CD14-positive monocyte (primary cell): ENCODE data around the gene ZP1. TPM values are rescaled to one million over a fixed set of nuclear protein-coding genes. Genes with fewer than 3 reads are reported as not detected.

ENCODE experiments used
- DNase-seq, 3 donors: peaks; one replicate each; pipeline ENCODE4 v3.0.0-alpha.2; 2011 to 2022
- H2AFZ ChIP-seq: 2 replicates; pipeline ENCODE4 v1.6.0; 2012; ENCODE audit warnings: mild to moderate bottlenecking, low read depth, low read length, inconsistent platforms; ENCODE audit not compliant: insufficient read depth, poor library complexity, severe bottlenecking
- H3K27ac ChIP-seq, 2 donors: 1 replicate in 1 of 2; 2 replicates in 1 of 2; pipeline ENCODE4 v1.5.1; 2012 to 2013; ENCODE audit warnings: low read length in 2 of 2, control low read depth in 1 of 2, inconsistent platforms in 1 of 2, low read depth in 1 of 2, mild to moderate bottlenecking in 1 of 2
- H3K27me3 ChIP-seq, 2 donors: one replicate each; pipeline versions ENCODE4 v1.6.0 to v1.6.1; 2011 to 2013; ENCODE audit warnings: low read length in 2 of 2; ENCODE audit not compliant: control insufficient read depth in 2 of 2, insufficient read depth in 2 of 2
- H3K36me3 ChIP-seq, 2 donors: replicated peaks in 1 of 2; 1 replicate in 1 of 2; 2 replicates in 1 of 2; pipeline versions ENCODE4 v1.5.1 to v1.6.1; 2012 to 2013; ENCODE audit warnings: low read length in 2 of 2, control low read depth in 1 of 2, inconsistent platforms in 1 of 2, mild to moderate bottlenecking in 1 of 2; ENCODE audit not compliant: insufficient read depth in 2 of 2, control insufficient read depth in 1 of 2
- H3K4me1 ChIP-seq, 2 donors: 1 replicate in 1 of 2; 2 replicates in 1 of 2; pipeline versions ENCODE4 v1.5.1 to v1.6.1; 2012 to 2013; ENCODE audit warnings: low read length in 2 of 2, control low read depth in 1 of 2, inconsistent platforms in 1 of 2, mild to moderate bottlenecking in 1 of 2, moderate library complexity in 1 of 2; ENCODE audit not compliant: insufficient read depth in 2 of 2, control insufficient read depth in 1 of 2
- H3K4me2 ChIP-seq: replicated peaks from 2 replicates; pipeline ENCODE3; 2012; ENCODE audit warnings: low read length, moderate library complexity, mild to moderate bottlenecking; ENCODE audit not compliant: poor library complexity, severe bottlenecking; ENCODE audit errors: extremely low read depth
- H3K4me3 ChIP-seq, 3 experiments: fragments of 200-600 bp in 1 of 3; sonication (generic) in 1 of 3; replicated peaks in 1 of 3; 1 replicate in 2 of 3; 2 replicates in 1 of 3; pipeline ENCODE4 v1.5.1; 2011 to 2013; ENCODE audit warnings: low read length in 3 of 3, mild to moderate bottlenecking in 3 of 3, control low read depth in 2 of 3, low read depth in 2 of 3, inconsistent platforms in 1 of 3, moderate library complexity in 1 of 3
- H3K79me2 ChIP-seq: 2 replicates; pipeline ENCODE4 v1.6.0; 2012; ENCODE audit warnings: mild to moderate bottlenecking, control low read depth, inconsistent platforms, low read length, moderate library complexity; ENCODE audit not compliant: insufficient read depth
- H3K9ac ChIP-seq: 2 replicates; pipeline ENCODE4 v1.6.0; 2017; ENCODE audit warnings: low read length, mild to moderate bottlenecking; ENCODE audit not compliant: insufficient read depth, poor library complexity, severe bottlenecking
- H3K9me3 ChIP-seq, 2 donors: replicated peaks in 1 of 2; 1 replicate in 1 of 2; 2 replicates in 1 of 2; pipeline versions ENCODE4 v1.5.1 to v1.6.1; 2012 to 2013; ENCODE audit warnings: low read length in 2 of 2, control low read depth in 1 of 2; ENCODE audit not compliant: control insufficient read depth in 1 of 2, insufficient read depth in 1 of 2
- H4K20me1 ChIP-seq: 2 replicates; pipeline ENCODE4 v1.6.0; 2012; ENCODE audit warnings: mild to moderate bottlenecking, low read length, control low read depth, moderate library complexity; ENCODE audit not compliant: insufficient read depth
- H3K27ac Mint-ChIP-seq, 7 donors: one replicate each; pipeline ENCODE4 v1.8.0; 2020; ENCODE audit warnings: mild to moderate bottlenecking in 7 of 7, mixed read lengths in 7 of 7, moderate library complexity in 6 of 7, inconsistent platforms in 2 of 7
- H3K27me3 Mint-ChIP-seq, 3 donors: one replicate each; pipeline ENCODE4 v1.8.0; 2021 to 2022; ENCODE audit warnings: low read depth in 3 of 3, mild to moderate bottlenecking in 3 of 3, mixed read lengths in 3 of 3, moderate library complexity in 3 of 3, inconsistent platforms in 1 of 3
- H3K36me3 Mint-ChIP-seq, 2 donors: one replicate each; pipeline ENCODE4 v1.8.0; 2020; ENCODE audit warnings: mixed read lengths in 2 of 2, inconsistent platforms in 1 of 2, mild to moderate bottlenecking in 1 of 2
- H3K4me1 Mint-ChIP-seq: one replicate; pipeline ENCODE4 v1.8.0; 2020; ENCODE audit warnings: mild to moderate bottlenecking, mixed read lengths
- H3K4me3 Mint-ChIP-seq, 2 donors: one replicate each; pipeline ENCODE4 v1.8.0; 2020; ENCODE audit warnings: mild to moderate bottlenecking in 2 of 2, mixed read lengths in 2 of 2, moderate library complexity in 1 of 2
- H3K9me3 Mint-ChIP-seq, 7 donors: one replicate each; pipeline ENCODE4 v1.8.0; 2020 to 2022; ENCODE audit warnings: mixed read lengths in 7 of 7, mild to moderate bottlenecking in 6 of 7, moderate library complexity in 6 of 7, inconsistent platforms in 2 of 7
- CTCF ChIP-seq: fragments of 200-600 bp; IDR thresholded peaks from one replicate; pipeline ENCODE4 v1.8.0; 2022; ENCODE audit warnings: antibody characterized with exemption, mild to moderate bottlenecking
- WGBS: methylation state at CpG from one replicate; pipeline ENCODE4 v1.1.5; 2013; ENCODE audit warnings: missing lambda C conversion rate; ENCODE audit not compliant: insufficient coverage; 5-methylcytosine and 5-hydroxymethylcytosine counted together
- intact Hi-C, 2 donors: fragments of 100-400 bp; cut with micrococcal nuclease; formaldehyde crosslinking; loops; one replicate each; pipeline versions ENCODE4 v1.15.0 to v1.15.1; 2023
- polyA plus RNA-seq, 3 donors: library from polyadenylated mRNA; depleted of rRNA in 1 of 3; unstranded in 2 of 3; stranded (reverse) in 1 of 3; fragments of 300-500 nt in 2 of 3; fragments of >200 nt in 1 of 3; fragmentation: Illumina TruSeq in 2 of 3; gene quantifications; 1 replicate in 2 of 3; 2 replicates in 1 of 3; pipeline ENCODE4 v1.2.3, GENCODE V29; 2012 to 2021

The ZP1 gene
- polyA plus RNA-seq, 3 donors = 0.09 to 0.40 TPM; not detected in 1

GRCh38 chr11:60857378-60858232 lies 9.7 kb upstream of the ZP1 start:
- Histone ChIP-seq H3K4me2 (no peak overlapping the region), H3K36me3 (no peaks in the 10 kb centered on the region), H3K27me3 (peaks cover 0 to 6% of the 10 kb centered on the region in 2 donors), H3K9ac (no peak overlapping the region), H2AFZ (no peak overlapping the region), H3K4me3 (no peak overlapping the region), H3K9me3 (no peaks in the 10 kb centered on the region), H3K27ac (peak overlapping the region; percentile 32 to 60), H3K4me1 (peaks cover 20 to 34% of the 10 kb centered on the region in 2 donors), H4K20me1 (no peaks in the 10 kb centered on the region), H3K79me2 (no peaks in the 10 kb centered on the region)
- Mint-ChIP-seq H3K9me3 (peaks cover 0 to 6% (median 0%) of the 10 kb centered on the region in 7 donors), H3K36me3 (peaks cover 3 to 6% of the 10 kb centered on the region in 2 donors), H3K4me1 (peaks cover 31% of the 10 kb centered on the region), H3K27ac (peak overlapping the region in 5 of 7 donors; percentile 53 to 80 (median 68)), H3K4me3 (no peak overlapping the region), H3K27me3 (peaks cover 11 to 21% (median 11%) of the 10 kb centered on the region in 3 donors)
- WGBS = 69% methylated on average over 3 of the region's 5 CpGs
- peak in 2 of 3 donors; percentile 23 to 46 for DNase-seq
- intact Hi-C loops = no loop called here
- no peak for TF ChIP-seq CTCF

GRCh38 chr11:60858236-60858635 lies 9.1 kb upstream of the ZP1 start:
- Histone ChIP-seq H3K4me3 (peak overlapping the region in 1 of 3 experiments; percentile 4), H2AFZ (peak overlapping the region; percentile 39), H4K20me1 (no peaks in the 10 kb centered on the region), H3K9ac (peak overlapping the region; percentile 24), H3K4me1 (peaks cover 20 to 34% of the 10 kb centered on the region in 2 donors), H3K79me2 (no peaks in the 10 kb centered on the region), H3K27ac (peak overlapping the region; percentile 32 to 60), H3K27me3 (peaks cover 0 to 6% of the 10 kb centered on the region in 2 donors), H3K36me3 (no peaks in the 10 kb centered on the region), H3K9me3 (no peaks in the 10 kb centered on the region), H3K4me2 (no peak overlapping the region)
- H3K27ac Mint-ChIP-seq = peak overlapping the region in 6 of 7 donors; percentile 53 to 80 (median 64)
- intact Hi-C loops = no loop called here
- no peak for TF ChIP-seq CTCF
- H3K9me3 Mint-ChIP-seq = peaks cover 0 to 6% (median 0%) of the 10 kb centered on the region in 7 donors
- 67% methylated on average over 8 of the region's 8 CpGs for WGBS
- H3K36me3 Mint-ChIP-seq = peaks cover under 1 to 2% of the 10 kb centered on the region in 2 donors
- no peak for DNase-seq
- H3K4me3 Mint-ChIP-seq = peak overlapping the region in 1 of 2 donors; percentile 0
- H3K4me1 Mint-ChIP-seq = peaks cover 31% of the 10 kb centered on the region
- peaks cover 11 to 21% (median 11%) of the 10 kb centered on the region in 3 donors for H3K27me3 Mint-ChIP-seq
